CD4-positive, CD25-positive, alpha-beta regulatory T cell (primary cell): ENCODE measurements around the gene DPH6. TPM values are rescaled to one million over a fixed set of nuclear protein-coding genes. Genes with fewer than 3 reads are reported as not detected.

Source experiments
- ATAC-seq, 2 donors: fragments of 150-1000 bp; cut with Tn5 transposase; one replicate each; pipeline ENCODE4 v1.10.0; 2021; ENCODE audit warnings: low read depth in 2 of 2, moderate number of reproducible peaks in 2 of 2, moderate library complexity in 1 of 2
- DNase-seq, 3 donors: peaks; one replicate each; pipeline versions ENCODE4 v3.0.0 to v3.0.0-alpha.2; 2012 to 2022; ENCODE audit warnings: mixed read lengths in 1 of 3
- H3K27ac ChIP-seq: one replicate; pipeline ENCODE4 v1.7.0; 2013; ENCODE audit warnings: mild to moderate bottlenecking, low read length; ENCODE audit not compliant: insufficient read depth, poor library complexity, severe bottlenecking
- H3K27me3 ChIP-seq: one replicate; pipeline ENCODE4 v1.7.0; 2013; ENCODE audit warnings: low read length; ENCODE audit not compliant: control insufficient read depth, insufficient read depth
- H3K36me3 ChIP-seq: one replicate; pipeline ENCODE4 v1.7.0; 2013; ENCODE audit warnings: mild to moderate bottlenecking, low read length, moderate library complexity; ENCODE audit not compliant: control insufficient read depth, insufficient read depth
- H3K4me1 ChIP-seq: 2 replicates; pipeline ENCODE4 v1.7.0; 2013; ENCODE audit warnings: mild to moderate bottlenecking, low read length; ENCODE audit not compliant: insufficient read depth, control insufficient read depth, poor library complexity, severe bottlenecking
- H3K4me3 ChIP-seq: one replicate; pipeline ENCODE4 v1.7.0; 2013; ENCODE audit warnings: low read depth, mild to moderate bottlenecking, low read length, moderate library complexity
- H3K9me3 ChIP-seq, 2 experiments: 1 replicate in 1 of 2; 2 replicates in 1 of 2; pipeline ENCODE4 v1.7.0; 2013; ENCODE audit warnings: low read length in 2 of 2, mild to moderate bottlenecking in 1 of 2, moderate library complexity in 1 of 2; ENCODE audit not compliant: control insufficient read depth in 2 of 2
- H3K27ac Mint-ChIP-seq, 3 donors: one replicate each; pipeline ENCODE4 v1.8.0; 2020 to 2022; ENCODE audit warnings: mild to moderate bottlenecking in 3 of 3, mixed read lengths in 3 of 3, moderate library complexity in 2 of 3
- H3K27me3 Mint-ChIP-seq: one replicate; pipeline ENCODE4 v1.8.0; 2022; ENCODE audit warnings: mild to moderate bottlenecking, mixed read lengths
- H3K36me3 Mint-ChIP-seq: one replicate; pipeline ENCODE4 v1.8.0; 2020; ENCODE audit warnings: mixed read lengths
- H3K4me1 Mint-ChIP-seq, 4 donors: one replicate each; pipeline ENCODE4 v1.8.0; 2020 to 2022; ENCODE audit warnings: mixed read lengths in 4 of 4, mild to moderate bottlenecking in 1 of 4
- H3K4me3 Mint-ChIP-seq, 4 donors: one replicate each; pipeline ENCODE4 v1.8.0; 2020 to 2022; ENCODE audit warnings: mild to moderate bottlenecking in 4 of 4, mixed read lengths in 4 of 4, moderate library complexity in 3 of 4
- H3K9me3 Mint-ChIP-seq, 7 donors: one replicate each; pipeline ENCODE4 v1.8.0; 2020 to 2022; ENCODE audit warnings: mixed read lengths in 7 of 7, mild to moderate bottlenecking in 3 of 7, moderate library complexity in 2 of 7
- polyA plus RNA-seq, 4 donors: library from polyadenylated mRNA; unstranded; fragments of 300-500 nt; fragmentation: Illumina TruSeq; gene quantifications; one replicate each; pipeline ENCODE4 v1.2.3, GENCODE V29; 2021
- total RNA-seq: library from RNA; stranded (reverse); gene quantifications from one replicate; pipeline ENCODE4 v1.2.3, GENCODE V29; 2022

DPH6 gene
- total and polyA plus RNA-seq, 5 donors from 2014 or later: 13.4 to 33.7 (median 21.4) TPM

DNA sequence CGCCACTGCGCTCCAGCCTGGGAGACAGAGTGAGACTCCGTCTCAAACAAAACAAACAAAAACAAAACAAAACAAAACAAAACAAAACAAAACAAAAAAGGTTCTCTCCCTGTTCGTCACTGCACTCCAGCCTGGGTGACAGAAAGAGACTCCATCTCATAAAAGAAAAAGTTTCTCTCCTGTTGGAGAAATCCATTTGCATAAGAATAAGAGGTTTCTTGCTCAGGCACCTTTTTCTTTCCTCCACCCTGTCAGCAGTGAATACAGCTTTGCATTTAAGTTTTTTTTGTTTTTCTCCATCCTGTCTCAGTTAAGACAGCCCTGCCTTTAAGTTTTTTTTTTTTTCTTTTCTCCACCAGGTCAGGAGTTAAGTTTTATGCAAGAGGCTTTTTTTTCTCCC lies 109.5 kb downstream of the DPH6 start:
- Mint-ChIP-seq H3K4me1 (peaks cover 0 to 6% (median 0%) of the 10 kb centered on the region in 4 donors), H3K36me3 (peaks cover 26% of the 10 kb centered on the region), H3K4me3 (no peak overlapping the region), H3K27me3 (no peaks in the 10 kb centered on the region), H3K9me3 (peaks cover 0 to 3% (median 0%) of the 10 kb centered on the region in 7 donors), H3K27ac (no peak overlapping the region)
- DNase-seq (no peak), ATAC-seq (no peak)
- Histone ChIP-seq H3K9me3 (no peaks in the 10 kb centered on the region), H3K4me1 (no peaks in the 10 kb centered on the region), H3K4me3 (no peak overlapping the region), H3K36me3 (no peaks in the 10 kb centered on the region), H3K27me3 (no peaks in the 10 kb centered on the region), H3K27ac (no peak overlapping the region)

GRCh38 chr15:35431281-35431680 lies 114.7 kb downstream of the DPH6 start:
- H3K27me3 ChIP-seq: no peaks in the 10 kb centered on the region
- no peak overlapping the region for H3K27ac ChIP-seq
- H3K27me3 Mint-ChIP-seq: no peaks in the 10 kb centered on the region
- peaks cover 7% of the 10 kb centered on the region for H3K36me3 Mint-ChIP-seq
- H3K4me1 ChIP-seq: no peaks in the 10 kb centered on the region
- no peak for DNase-seq
- H3K4me1 Mint-ChIP-seq: peaks cover 0 to 2% (median 0%) of the 10 kb centered on the region in 4 donors
- H3K9me3 ChIP-seq: no peaks in the 10 kb centered on the region
- H3K27ac Mint-ChIP-seq: no peak overlapping the region
- ATAC-seq: no peak
- H3K4me3 Mint-ChIP-seq: no peak overlapping the region
- no peak overlapping the region for H3K4me3 ChIP-seq
- peaks cover 0 to 2% (median 0%) of the 10 kb centered on the region in 7 donors for H3K9me3 Mint-ChIP-seq
- no peaks in the 10 kb centered on the region for H3K36me3 ChIP-seq

GRCh38 chr15:35430301-35430700 lies 115.7 kb downstream of the DPH6 start:
- Mint-ChIP-seq H3K27me3 (no peaks in the 10 kb centered on the region), H3K27ac (no peak overlapping the region), H3K9me3 (peaks cover 0 to 2% (median 0%) of the 10 kb centered on the region in 7 donors), H3K4me1 (peaks cover 0 to 2% (median 0%) of the 10 kb centered on the region in 4 donors), H3K4me3 (no peak overlapping the region), H3K36me3 (peaks cover 8% of the 10 kb centered on the region)
- Histone ChIP-seq H3K27ac (no peak overlapping the region), H3K4me3 (no peak overlapping the region), H3K27me3 (no peaks in the 10 kb centered on the region), H3K9me3 (no peaks in the 10 kb centered on the region), H3K36me3 (no peaks in the 10 kb centered on the region), H3K4me1 (no peaks in the 10 kb centered on the region)
- no peak for DNase-seq
- no peak for ATAC-seq

DNA sequence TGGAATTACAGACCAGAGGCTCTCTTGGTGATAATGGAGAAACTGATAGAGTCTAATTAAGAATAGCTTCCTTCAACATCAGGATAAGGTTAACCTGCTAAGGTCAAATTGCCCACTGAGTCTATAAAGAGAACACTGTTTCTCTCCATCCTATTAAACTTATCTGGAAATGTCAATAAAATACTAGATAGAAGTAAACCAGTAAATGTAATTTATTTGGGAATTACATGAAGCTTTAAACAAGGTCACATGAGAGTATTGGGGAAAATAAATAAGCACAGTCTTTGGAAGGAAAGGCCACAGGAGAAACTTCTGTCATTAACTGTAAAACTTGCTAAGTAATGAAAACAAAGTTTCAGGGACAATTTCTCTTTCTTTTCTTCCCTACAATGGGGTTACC lies 118.5 kb downstream of the DPH6 start:
- ATAC-seq: no peak
- H3K36me3 ChIP-seq: no peaks in the 10 kb centered on the region
- Mint-ChIP-seq H3K27ac (no peak overlapping the region), H3K9me3 (peaks cover 0 to 8% (median 0%) of the 10 kb centered on the region in 7 donors), H3K4me3 (peak overlapping the region in 1 of 4 donors; percentile 89), H3K36me3 (peaks cover 12% of the 10 kb centered on the region), H3K27me3 (no peaks in the 10 kb centered on the region), H3K4me1 (peaks cover 0 to 2% (median 0%) of the 10 kb centered on the region in 4 donors)
- no peak overlapping the region for H3K4me3 ChIP-seq
- H3K9me3 ChIP-seq: no peaks in the 10 kb centered on the region
- H3K27me3 ChIP-seq: no peaks in the 10 kb centered on the region
- no peak overlapping the region for H3K27ac ChIP-seq
- no peaks in the 10 kb centered on the region for H3K4me1 ChIP-seq
- no peak for DNase-seq

DNA sequence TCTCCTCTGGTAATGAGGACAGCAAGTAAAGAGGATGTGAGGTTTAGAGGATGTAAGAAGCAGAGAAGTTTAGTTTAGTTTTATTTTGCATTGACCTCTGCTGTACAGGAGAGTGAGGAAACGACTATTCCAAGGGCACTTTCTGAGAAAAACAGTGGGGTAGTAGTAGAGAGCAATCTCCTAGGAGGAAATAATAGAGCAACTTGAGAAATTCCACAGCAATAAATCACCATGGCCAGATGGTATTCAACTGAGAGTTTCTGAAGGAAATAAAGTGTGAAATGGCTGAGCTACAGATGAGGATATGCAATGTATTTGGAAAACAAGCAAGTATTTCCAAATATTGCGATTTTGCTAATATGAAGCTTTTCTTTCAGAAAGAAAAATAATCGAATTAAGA lies 118.9 kb downstream of the DPH6 start:
- no peaks in the 10 kb centered on the region for H3K27me3 ChIP-seq
- H3K9me3 Mint-ChIP-seq: peaks cover 0 to 8% (median 0%) of the 10 kb centered on the region in 7 donors
- peaks cover 12% of the 10 kb centered on the region for H3K36me3 Mint-ChIP-seq
- H3K27ac Mint-ChIP-seq: no peak overlapping the region
- H3K4me3 Mint-ChIP-seq: no peak overlapping the region
- H3K4me3 ChIP-seq: no peak overlapping the region
- DNase-seq (no peak), ATAC-seq (no peak)
- H3K27me3 Mint-ChIP-seq: no peaks in the 10 kb centered on the region
- no peaks in the 10 kb centered on the region for H3K36me3 ChIP-seq
- peaks cover 0 to 2% (median 0%) of the 10 kb centered on the region in 4 donors for H3K4me1 Mint-ChIP-seq
- H3K4me1 ChIP-seq: no peaks in the 10 kb centered on the region
- H3K9me3 ChIP-seq: no peaks in the 10 kb centered on the region
- H3K27ac ChIP-seq: no peak overlapping the region

DNA sequence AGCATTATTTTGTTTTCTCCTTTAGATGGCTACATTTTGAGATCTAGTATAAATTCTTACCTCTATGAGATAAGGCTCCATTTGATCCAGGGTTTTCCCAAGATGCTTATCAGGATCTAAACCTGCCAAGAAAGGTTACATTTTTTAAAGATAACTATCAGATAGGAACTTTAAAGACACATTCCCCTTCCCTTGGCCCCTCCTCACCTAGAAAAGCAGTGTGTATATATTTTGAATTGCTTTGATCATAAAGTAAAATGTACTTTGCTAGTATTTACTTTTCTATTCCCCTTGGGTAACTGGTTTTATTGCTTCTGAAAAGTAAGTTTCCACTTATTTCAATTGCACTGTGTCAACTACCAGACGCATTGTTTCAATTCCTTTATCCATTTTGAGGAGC lies 135.2 kb downstream of the DPH6 start:
- Mint-ChIP-seq H3K4me1 (no peaks in the 10 kb centered on the region), H3K4me3 (no peak overlapping the region), H3K36me3 (no peaks in the 10 kb centered on the region), H3K9me3 (peaks cover 0 to 2% (median 0%) of the 10 kb centered on the region in 7 donors), H3K27ac (no peak overlapping the region), H3K27me3 (no peaks in the 10 kb centered on the region)
- ATAC-seq (no peak), DNase-seq (no peak)
- Histone ChIP-seq H3K36me3 (no peaks in the 10 kb centered on the region), H3K27ac (no peak overlapping the region), H3K9me3 (no peaks in the 10 kb centered on the region), H3K4me1 (no peaks in the 10 kb centered on the region), H3K4me3 (no peak overlapping the region), H3K27me3 (no peaks in the 10 kb centered on the region)

- Histone ChIP-seq H3K27ac (no peak overlapping the region), H3K36me3 (no peaks in the 10 kb centered on the region), H3K4me1 (no peaks in the 10 kb centered on the region), H3K9me3 (no peaks in the 10 kb centered on the region), H3K27me3 (no peaks in the 10 kb centered on the region), H3K4me3 (no peak overlapping the region)
- Mint-ChIP-seq H3K36me3 (peaks cover 50% of the 10 kb centered on the region), H3K4me3 (no peak overlapping the region), H3K4me1 (no peaks in the 10 kb centered on the region), H3K27me3 (no peaks in the 10 kb centered on the region), H3K27ac (no peak overlapping the region), H3K9me3 (peaks cover 0 to 6% (median 3%) of the 10 kb centered on the region in 7 donors)
- DNase-seq (no peak), ATAC-seq (no peak)
These were observed 146.1 kb downstream of the DPH6 start for GRCh38 chr15:35399901-35400300.

- no peaks in the 10 kb centered on the region for H3K4me1 ChIP-seq
- DNase-seq: no peak
- H3K4me3 ChIP-seq: no peak overlapping the region
- ATAC-seq: no peak
- H3K9me3 Mint-ChIP-seq: peaks cover 0 to 6% (median 2%) of the 10 kb centered on the region in 7 donors
- no peaks in the 10 kb centered on the region for H3K27me3 ChIP-seq
- peaks cover 55% of the 10 kb centered on the region for H3K36me3 Mint-ChIP-seq
- H3K27ac Mint-ChIP-seq: no peak overlapping the region
- H3K4me3 Mint-ChIP-seq: no peak overlapping the region
- no peaks in the 10 kb centered on the region for H3K27me3 Mint-ChIP-seq
- no peaks in the 10 kb centered on the region for H3K4me1 Mint-ChIP-seq
- no peaks in the 10 kb centered on the region for H3K9me3 ChIP-seq
- H3K36me3 ChIP-seq: no peaks in the 10 kb centered on the region
- H3K27ac ChIP-seq: no peak overlapping the region
These were observed 148.9 kb downstream of the DPH6 start for GRCh38 chr15:35397027-35397426.
